Body of pancreas (tissue), 4 donors: Measurements from ENCODE around the gene CHRDL2. TPM values are rescaled to one million over a fixed set of nuclear protein-coding genes. Genes with fewer than 3 reads are reported as not detected.

Source experiments
- ATAC-seq: fragments of 150-250 bp; one replicate; pipeline ENCODE4 v1.9.1; 2016
- DNase-seq, 4 donors: peaks; one replicate each; pipeline ENCODE4 v3.0.0-alpha.2; 2019
- H3K27ac ChIP-seq, 4 donors: fragments of 200-600 bp; sonication (generic); 1 replicate in 3 of 4; 2 replicates in 1 of 4; pipeline versions ENCODE4 v1.5.1 to v1.6.1; 2016 to 2019; ENCODE audit warnings: mild to moderate bottlenecking in 1 of 4, mixed read lengths in 1 of 4, moderate library complexity in 1 of 4
- H3K27me3 ChIP-seq, 2 donors: fragments of 200-600 bp; sonication (generic); one replicate each; pipeline ENCODE4 v1.6.0; 2016; ENCODE audit warnings: mild to moderate bottlenecking in 1 of 2
- H3K36me3 ChIP-seq, 2 donors: fragments of 200-600 bp; sonication (generic); replicated peaks in 1 of 2; 2 replicates each; pipeline ENCODE4 v1.5.1; 2016; ENCODE audit warnings: low read depth in 2 of 2; ENCODE audit not compliant: insufficient read depth in 1 of 2
- H3K4me1 ChIP-seq: fragments of 200-600 bp; sonication (generic); one replicate; pipeline ENCODE4 v1.6.0; 2016
- H3K4me3 ChIP-seq, 2 donors: fragments of 200-600 bp; sonication (generic); 1 replicate in 1 of 2; 2 replicates in 1 of 2; pipeline ENCODE4 v1.5.1; 2016 to 2019
- H3K9me3 ChIP-seq, 3 donors: fragments of 200-600 bp; sonication (generic); 1 replicate in 2 of 3; 2 replicates in 1 of 3; pipeline ENCODE4 v1.5.1; 2016
- CTCF ChIP-seq, 7 experiments: fragments of 450-650 bp in 4 of 7; fragments of 200-600 bp in 3 of 7; sonication (generic) in 3 of 7; IDR thresholded peaks; one replicate each; pipeline ENCODE4 v1.5.1; 2016 to 2019; ENCODE audit warnings: antibody characterized with exemption in 7 of 7
- POLR2A ChIP-seq, 3 donors: fragments of 450-650 bp; IDR thresholded peaks; one replicate each; pipeline ENCODE4 v1.6.1; 2016; ENCODE audit warnings: antibody characterized with exemption in 3 of 3, mild to moderate bottlenecking in 2 of 3
- WGBS, 2 donors: methylation state at CpG; one replicate each; pipeline ENCODE4 v1.1.5; 2017; 5-methylcytosine and 5-hydroxymethylcytosine counted together
- intact Hi-C: fragments of 100-400 bp; cut with DNase I; formaldehyde crosslinking; loops from one replicate; pipeline ENCODE4 v1.15.1; 2023
- total RNA-seq, 2 donors: library from RNA; depleted of rRNA; stranded (reverse); fragments of >200 nt; gene quantifications; one replicate each; pipeline ENCODE4 v1.1.0, GENCODE V29; 2016

The CHRDL2 gene
- total RNA-seq, 2 donors from 2014 or later, result not detected

GRCh38 chr11:74743640-74744039, 12.4 kb upstream of the CHRDL2 start:
- ATAC-seq (no peak), DNase-seq (no peak)
- no peaks in the 10 kb centered on the region for H3K27me3 ChIP-seq
- no peaks in the 10 kb centered on the region for H3K36me3 ChIP-seq
- H3K4me3 ChIP-seq, result no peak overlapping the region
- TF ChIP-seq CTCF (IDR thresholded peaks at IDR 0.05), result no peak
- TF ChIP-seq POLR2A (IDR thresholded peaks at IDR 0.05), result no peak
- peaks cover 10% of the 10 kb centered on the region for H3K4me1 ChIP-seq
- no peak overlapping the region for H3K27ac ChIP-seq
- H3K9me3 ChIP-seq, result no peaks in the 10 kb centered on the region
- intact Hi-C loops, result no loop called here

- intact Hi-C loops, result no loop called here
These were observed 10.8 kb upstream of the CHRDL2 start for GRCh38 chr11:74742070-74742469.

GRCh38 chr11:74739546-74740270, 8.5 kb upstream of the CHRDL2 start:
- H3K27me3 ChIP-seq, result no peaks in the 10 kb centered on the region
- ATAC-seq (peak; percentile 95), DNase-seq (peak; percentile 50 to 68 (median 64))
- 15 to 17% methylated on average over 8 of the region's 8 CpGs for WGBS, 2 donors
- intact Hi-C loops, result loop anchor here (10.0 kb wide), 1 partner anchor 95 kb away; no protein-coding TSS in a partner anchor
- H3K4me1 ChIP-seq, result no peaks in the 10 kb centered on the region
- TF ChIP-seq POLR2A (IDR thresholded peaks at IDR 0.05) (no peak), CTCF (IDR thresholded peaks at IDR 0.05) (peak; percentile 73 to 88 (median 79))
- H3K36me3 ChIP-seq, result no peaks in the 10 kb centered on the region
- H3K4me3 ChIP-seq, result no peak overlapping the region
- H3K27ac ChIP-seq, result no peak overlapping the region
- H3K9me3 ChIP-seq, result no peaks in the 10 kb centered on the region

More at GRCh38 chr11:74742070-74742469, 10.8 kb upstream of the CHRDL2 start:
- ATAC-seq (no peak), DNase-seq (no peak)
- WGBS, 2 donors, result 82% methylated on average over 4 of the region's 4 CpGs
- H3K4me1 ChIP-seq, result no peaks in the 10 kb centered on the region
- no peaks in the 10 kb centered on the region for H3K36me3 ChIP-seq
- TF ChIP-seq POLR2A (IDR thresholded peaks at IDR 0.05), result no peak
- TF ChIP-seq CTCF (IDR thresholded peaks at IDR 0.05), result no peak
- no peak overlapping the region for H3K4me3 ChIP-seq
- H3K9me3 ChIP-seq, result no peaks in the 10 kb centered on the region
- no peak overlapping the region for H3K27ac ChIP-seq
- no peaks in the 10 kb centered on the region for H3K27me3 ChIP-seq

- H3K27me3 ChIP-seq, result no peaks in the 10 kb centered on the region
- no peak for ATAC-seq
- peaks cover 12% of the 10 kb centered on the region for H3K4me1 ChIP-seq
- no peak for TF ChIP-seq CTCF (IDR thresholded peaks at IDR 0.05)
- no peak for TF ChIP-seq POLR2A (IDR thresholded peaks at IDR 0.05)
- WGBS, 2 donors, result 85 to 90% methylated on average over 2 of the region's 2 CpGs
- H3K9me3 ChIP-seq, result no peaks in the 10 kb centered on the region
- DNase-seq, result no peak
- no peak overlapping the region for H3K4me3 ChIP-seq
- intact Hi-C loops, result loop anchor here (10.0 kb wide), 1 partner anchor 91 kb away; no protein-coding TSS in a partner anchor
- H3K36me3 ChIP-seq, result no peaks in the 10 kb centered on the region
- no peak overlapping the region for H3K27ac ChIP-seq
These were observed 4.8 kb upstream of the CHRDL2 start for GRCh38 chr11:74736031-74736430.
